GM19239 (cell line): ENCODE measurements around the gene USP35.

Experiments used
- DNase-seq: peaks from one replicate; pipeline ENCODE4 v3.0.0; 2011; ENCODE audit warnings: low spot score; ENCODE audit not compliant: insufficient read length
- FAIRE-seq: peaks from 2 replicates; lab custom pipeline; 2011; peaks lifted over from hg19 to GRCh38; lab: Jason Lieb, UNC

Gene USP35

GRCh38 chr11:78257654-78258053 lies 68.9 kb downstream of the USP35 start:
- FAIRE-seq (no peak), DNase-seq (no peak)

GRCh38 chr11:78259777-78260487 lies 71.2 kb downstream of the USP35 start:
- DNase-seq, result no peak
- no peak for FAIRE-seq

GRCh38 chr11:78261367-78261766 lies 72.6 kb downstream of the USP35 start:
- FAIRE-seq (no peak), DNase-seq (no peak)

GRCh38 chr11:78261828-78262227 lies 73.1 kb downstream of the USP35 start:
- FAIRE-seq (no peak), DNase-seq (no peak)

GRCh38 chr11:78262238-78262637 lies 73.5 kb downstream of the USP35 start:
- DNase-seq, result no peak
- FAIRE-seq, result no peak

- FAIRE-seq (no peak), DNase-seq (no peak)
These were observed 74.0 kb downstream of the USP35 start for GRCh38 chr11:78262691-78263090.
